HCT116 (cell line): ENCODE results near the gene RHBDF2.
A peak's percentile ranks its signal among the peaks of the same experiment; 100 is the strongest.

Experiments
- POLR2A ChIP-seq: IDR thresholded peaks from 2 replicates; pipeline ENCODE4 v1.7.0; 2011; ENCODE audit warnings: borderline replicate concordance; ENCODE audit not compliant: insufficient read depth, insufficient read length; ENCODE audit errors: extremely low read depth
- ZNF274 ChIP-seq: fragments of 200-500 bp; sonication (Bioruptor generic); IDR thresholded peaks from 2 replicates; pipeline ENCODE4 v1.6.1; 2014; ENCODE audit warnings: mild to moderate bottlenecking, low read depth, low read length, inconsistent platforms
- TF ChIP-seq, protein P1 (sequence below), 3 experiments: fragments of 200-600 bp in 1 of 3; sonication (generic) in 1 of 3; IDR thresholded peaks in 2 of 3; conservative IDR thresholded peaks in 1 of 3; 2 replicates each; pipeline ENCODE4 v1.5.1; 2012 to 2017; ENCODE audit warnings: low read depth in 2 of 3, low read length in 2 of 3, antibody characterized with exemption in 1 of 3, borderline replicate concordance in 1 of 3, control low read depth in 1 of 3, mild to moderate bottlenecking in 1 of 3, mixed read lengths in 1 of 3, mixed run types in 1 of 3, moderate library complexity in 1 of 3; ENCODE audit not compliant: insufficient read depth in 1 of 3

DNA sequence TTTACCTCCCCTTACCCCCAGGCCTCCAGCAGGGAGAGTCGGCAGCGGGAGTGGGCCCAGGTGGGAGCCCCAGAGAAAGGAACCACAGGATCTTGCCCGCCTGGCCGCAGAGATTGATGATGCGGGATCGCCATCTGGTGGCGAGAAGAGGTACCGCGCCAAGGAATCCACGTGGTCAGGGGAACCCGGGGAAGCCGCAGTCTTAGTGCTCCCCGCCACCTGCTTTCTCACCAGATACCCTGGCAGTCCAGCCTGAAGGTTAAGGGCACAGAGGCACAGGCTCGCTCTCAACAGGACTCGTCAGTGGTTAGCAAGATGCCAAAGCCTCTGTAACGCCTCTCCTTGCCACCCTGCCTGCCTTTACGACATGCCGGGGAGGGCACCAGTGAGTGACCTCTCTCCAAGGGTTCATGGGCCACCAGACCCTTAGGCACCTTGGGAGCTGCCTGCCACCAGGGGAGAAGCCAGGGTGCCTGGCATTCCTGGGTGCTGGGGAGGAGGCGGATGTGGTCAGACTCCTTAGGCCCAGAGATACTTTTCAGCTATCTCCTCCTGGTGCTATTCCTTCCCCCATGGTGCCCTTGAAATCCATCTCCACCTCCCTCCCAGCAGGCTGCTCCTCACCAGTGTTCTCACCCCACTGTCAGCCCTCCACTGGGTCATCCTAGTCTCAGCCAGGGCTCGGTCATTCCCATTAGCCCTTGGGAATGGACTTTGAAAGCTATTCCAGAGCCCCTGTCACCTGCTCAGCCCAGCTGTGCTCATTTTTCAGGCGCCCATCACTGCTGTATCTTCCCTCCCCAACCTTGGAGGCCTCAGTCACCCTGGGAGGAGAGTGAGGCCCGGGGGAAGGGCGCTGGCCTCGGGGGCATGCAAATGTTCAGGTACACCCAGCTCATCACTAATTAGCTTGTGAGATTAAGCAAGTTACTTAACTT lies 5.5 kb upstream of the RHBDF2 start:
- TF ChIP-seq, protein P1, sequence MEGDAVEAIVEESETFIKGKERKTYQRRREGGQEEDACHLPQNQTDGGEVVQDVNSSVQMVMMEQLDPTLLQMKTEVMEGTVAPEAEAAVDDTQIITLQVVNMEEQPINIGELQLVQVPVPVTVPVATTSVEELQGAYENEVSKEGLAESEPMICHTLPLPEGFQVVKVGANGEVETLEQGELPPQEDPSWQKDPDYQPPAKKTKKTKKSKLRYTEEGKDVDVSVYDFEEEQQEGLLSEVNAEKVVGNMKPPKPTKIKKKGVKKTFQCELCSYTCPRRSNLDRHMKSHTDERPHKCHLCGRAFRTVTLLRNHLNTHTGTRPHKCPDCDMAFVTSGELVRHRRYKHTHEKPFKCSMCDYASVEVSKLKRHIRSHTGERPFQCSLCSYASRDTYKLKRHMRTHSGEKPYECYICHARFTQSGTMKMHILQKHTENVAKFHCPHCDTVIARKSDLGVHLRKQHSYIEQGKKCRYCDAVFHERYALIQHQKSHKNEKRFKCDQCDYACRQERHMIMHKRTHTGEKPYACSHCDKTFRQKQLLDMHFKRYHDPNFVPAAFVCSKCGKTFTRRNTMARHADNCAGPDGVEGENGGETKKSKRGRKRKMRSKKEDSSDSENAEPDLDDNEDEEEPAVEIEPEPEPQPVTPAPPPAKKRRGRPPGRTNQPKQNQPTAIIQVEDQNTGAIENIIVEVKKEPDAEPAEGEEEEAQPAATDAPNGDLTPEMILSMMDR (IDR thresholded peaks at IDR 0.05 in 2 of 3, conservative IDR thresholded peaks at IDR 0.05 in 1 of 3; ENCODE audit: borderline replicate concordance in 1 of 3, insufficient read depth in 1 of 3, low read depth in 2 of 3, low read length in 2 of 3): peak; percentile 94 to 99 (median 98)
- TF ChIP-seq POLR2A (no peak), ZNF274 (no peak)
